T-cell (primary cell): ENCODE measurements around the gene RNF213. TPM values are rescaled to one million over a fixed set of nuclear protein-coding genes. Genes with fewer than 3 reads are reported as not detected.
A peak's percentile ranks its signal among the peaks of the same experiment; 100 is the strongest.

ENCODE experiments used
- ATAC-seq, 4 experiments: fragments of 200-7000 bp in 3 of 4; fragments of 150-1000 bp in 1 of 4; cut with Tn5 transposase; replicated peaks in 1 of 4; 1 replicate in 3 of 4; 2 replicates in 1 of 4; pipeline ENCODE4 v1.10.0; 2021; ENCODE audit warnings: moderate library complexity in 3 of 4, mild to moderate bottlenecking in 2 of 4, moderate number of reproducible peaks in 1 of 4
- CTCF ChIA-PET, 2 donors: fragments of 300-600 bp; sonication (Branson Sonifier 250); formaldehyde crosslinking; loops; one replicate each; lab custom pipeline; 2022; ENCODE audit warnings: antibody characterized with exemption in 2 of 2; lab: Charles Lee
- POLR2A ChIA-PET, 2 donors: fragments of 300-600 bp; sonication (Branson Sonifier 250); formaldehyde crosslinking; loops; one replicate each; lab custom pipeline; 2022; ENCODE audit warnings: antibody characterized with exemption in 2 of 2; lab: Charles Lee
- DNase-seq, 35 experiments: peaks; one replicate each; pipeline versions ENCODE4 v3.0.0 to v3.0.0-alpha.2; 2013 to 2023
- H3K27ac ChIP-seq: one replicate; pipeline ENCODE4 v1.5.1; 2013; ENCODE audit warnings: low read length
- H3K27me3 ChIP-seq, 2 experiments: replicated peaks in 1 of 2; 1 replicate in 1 of 2; 2 replicates in 1 of 2; pipeline versions ENCODE4 v1.6.1 to v1.7.0; 2013; ENCODE audit warnings: low read length in 1 of 2, mixed read lengths in 1 of 2; ENCODE audit not compliant: control insufficient read depth in 2 of 2, insufficient read depth in 2 of 2; ENCODE audit errors: extremely low read depth in 1 of 2
- H3K36me3 ChIP-seq, 2 donors: 1 replicate in 1 of 2; 2 replicates in 1 of 2; pipeline versions ENCODE4 v1.6.1 to v1.7.0; 2013; ENCODE audit warnings: low read length in 1 of 2; ENCODE audit not compliant: control insufficient read depth in 2 of 2, insufficient read depth in 1 of 2; ENCODE audit errors: extremely low read depth in 1 of 2
- H3K4me1 ChIP-seq, 2 experiments: 1 replicate in 1 of 2; 2 replicates in 1 of 2; pipeline versions ENCODE4 v1.6.1 to v1.7.0; 2013; ENCODE audit warnings: low read length in 2 of 2, mixed read lengths in 1 of 2; ENCODE audit not compliant: insufficient read depth in 2 of 2, control insufficient read depth in 1 of 2; ENCODE audit errors: extremely low read depth in 1 of 2
- H3K4me3 ChIP-seq, 2 donors: 1 replicate in 1 of 2; 2 replicates in 1 of 2; pipeline versions ENCODE4 v1.5.1 to v1.7.0; 2013; ENCODE audit warnings: mild to moderate bottlenecking in 2 of 2, low read length in 1 of 2, moderate library complexity in 1 of 2; ENCODE audit not compliant: control insufficient read depth in 1 of 2; ENCODE audit errors: extremely low read depth in 1 of 2
- H3K9me3 ChIP-seq: 2 replicates; pipeline ENCODE4 v1.7.0; 2013
- H3K27ac Mint-ChIP-seq, 2 donors: one replicate each; pipeline ENCODE4 v1.8.0; 2020 to 2021; ENCODE audit warnings: mild to moderate bottlenecking in 2 of 2, mixed read lengths in 2 of 2
- H3K27me3 Mint-ChIP-seq, 2 donors: one replicate each; pipeline ENCODE4 v1.8.0; 2021 to 2022; ENCODE audit warnings: mixed read lengths in 2 of 2
- H3K36me3 Mint-ChIP-seq: one replicate; pipeline ENCODE4 v1.8.0; 2021; ENCODE audit warnings: mixed read lengths
- H3K4me1 Mint-ChIP-seq, 3 donors: one replicate each; pipeline ENCODE4 v1.8.0; 2020 to 2022; ENCODE audit warnings: mixed read lengths in 3 of 3, mild to moderate bottlenecking in 1 of 3
- H3K4me3 Mint-ChIP-seq, 3 donors: one replicate each; pipeline ENCODE4 v1.8.0; 2020 to 2022; ENCODE audit warnings: mild to moderate bottlenecking in 3 of 3, mixed read lengths in 3 of 3, moderate library complexity in 3 of 3
- H3K9me3 Mint-ChIP-seq, 3 donors: one replicate each; pipeline ENCODE4 v1.8.0; 2020 to 2022; ENCODE audit warnings: mixed read lengths in 3 of 3
- WGBS: methylation state at CpG from one replicate; pipeline ENCODE4 v1.1.5; 2013; ENCODE audit warnings: missing lambda C conversion rate; ENCODE audit not compliant: insufficient coverage; 5-methylcytosine and 5-hydroxymethylcytosine counted together
- total RNA-seq, 35 experiments: library from RNA in 6 of 35; stranded (reverse) in 6 of 35; fragments of 120-200 nt in 1 of 35; gene quantifications; one replicate each; pipeline versions ENCODE4 v1.2.1 to v1.2.4 and lab custom pipeline; 2013 to 2026

RNF213 gene
- total RNA-seq, 5 donors from 2014 or later (not counting 1 experiment from before 2014, with no cell fraction given): 433 to 628 (median 590) TPM

- Histone ChIP-seq H3K36me3 (peaks cover 30 to 93% of the 10 kb centered on the region in 2 donors), H3K27me3 (no peaks in the 10 kb centered on the region), H3K4me1 (no peaks in the 10 kb centered on the region), H3K9me3 (no peaks in the 10 kb centered on the region), H3K4me3 (no peak overlapping the region), H3K27ac (no peak overlapping the region)
- CTCF ChIA-PET: interaction anchor here in 1 of 2 donors (0.6 kb wide), 1 partner anchor 444 kb away, joined by 8 read pairs; no protein-coding TSS in a partner anchor
- WGBS: 94% methylated on average over 8 of the region's 12 CpGs
- H3K27me3 Mint-ChIP-seq: no peaks in the 10 kb centered on the region
- peaks cover 53% of the 10 kb centered on the region for H3K36me3 Mint-ChIP-seq
- H3K4me3 Mint-ChIP-seq: peak overlapping the region in 1 of 3 donors; percentile 21
- DNase-seq: no peak
- H3K9me3 Mint-ChIP-seq: peaks cover 0 to 3% (median 2%) of the 10 kb centered on the region in 3 donors
- peak overlapping the region; percentile 25 to 55 for H3K27ac Mint-ChIP-seq
- ATAC-seq: no peak
- peaks cover 0 to 6% (median 3%) of the 10 kb centered on the region in 3 donors for H3K4me1 Mint-ChIP-seq
- POLR2A ChIA-PET: no interaction called here
Observed at GRCh38 chr17:80307994-80308691, 47.5 kb downstream of the RNF213 start.

- 98% methylated on average over 15 of the region's 16 CpGs for WGBS
- Histone ChIP-seq H3K4me1 (no peaks in the 10 kb centered on the region), H3K36me3 (peaks cover 32 to 90% of the 10 kb centered on the region in 2 donors), H3K4me3 (no peak overlapping the region), H3K9me3 (no peaks in the 10 kb centered on the region), H3K27me3 (no peaks in the 10 kb centered on the region), H3K27ac (no peak overlapping the region)
- POLR2A ChIA-PET: no interaction called here
- CTCF ChIA-PET: no interaction called here
- H3K27ac Mint-ChIP-seq: peak overlapping the region; percentile 25 to 55
- H3K4me1 Mint-ChIP-seq: peaks cover 0 to 6% (median 3%) of the 10 kb centered on the region in 3 donors
- no peak for DNase-seq
- no peak for ATAC-seq
- H3K27me3 Mint-ChIP-seq: no peaks in the 10 kb centered on the region
- H3K9me3 Mint-ChIP-seq: peaks cover 0 to 3% (median 0%) of the 10 kb centered on the region in 3 donors
- no peak overlapping the region for H3K4me3 Mint-ChIP-seq
- peaks cover 50% of the 10 kb centered on the region for H3K36me3 Mint-ChIP-seq
Observed at GRCh38 chr17:80308692-80309517, 48.3 kb downstream of the RNF213 start.

GRCh38 chr17:80311216-80311827 lies 50.7 kb downstream of the RNF213 start:
- no peaks in the 10 kb centered on the region for H3K27me3 ChIP-seq
- no peak overlapping the region for H3K4me3 ChIP-seq
- H3K27ac ChIP-seq: no peak overlapping the region
- DNase-seq (no peak), ATAC-seq (no peak)
- peaks cover 32 to 72% of the 10 kb centered on the region in 2 donors for H3K36me3 ChIP-seq
- POLR2A ChIA-PET: no interaction called here
- no peaks in the 10 kb centered on the region for H3K9me3 Mint-ChIP-seq
- CTCF ChIA-PET: interaction anchor here in 1 of 2 donors (0.6 kb wide), 1 partner anchor 112 kb away, joined by 4 read pairs; no protein-coding TSS in a partner anchor
- H3K36me3 Mint-ChIP-seq: peaks cover 43% of the 10 kb centered on the region
- no peak overlapping the region for H3K27ac Mint-ChIP-seq
- H3K4me3 Mint-ChIP-seq: no peak overlapping the region
- WGBS: over 99% methylated on average over 22 of the region's 22 CpGs
- no peaks in the 10 kb centered on the region for H3K4me1 ChIP-seq
- no peaks in the 10 kb centered on the region for H3K9me3 ChIP-seq
- peaks cover 2 to 15% (median 5%) of the 10 kb centered on the region in 3 donors for H3K4me1 Mint-ChIP-seq
- no peaks in the 10 kb centered on the region for H3K27me3 Mint-ChIP-seq

DNA sequence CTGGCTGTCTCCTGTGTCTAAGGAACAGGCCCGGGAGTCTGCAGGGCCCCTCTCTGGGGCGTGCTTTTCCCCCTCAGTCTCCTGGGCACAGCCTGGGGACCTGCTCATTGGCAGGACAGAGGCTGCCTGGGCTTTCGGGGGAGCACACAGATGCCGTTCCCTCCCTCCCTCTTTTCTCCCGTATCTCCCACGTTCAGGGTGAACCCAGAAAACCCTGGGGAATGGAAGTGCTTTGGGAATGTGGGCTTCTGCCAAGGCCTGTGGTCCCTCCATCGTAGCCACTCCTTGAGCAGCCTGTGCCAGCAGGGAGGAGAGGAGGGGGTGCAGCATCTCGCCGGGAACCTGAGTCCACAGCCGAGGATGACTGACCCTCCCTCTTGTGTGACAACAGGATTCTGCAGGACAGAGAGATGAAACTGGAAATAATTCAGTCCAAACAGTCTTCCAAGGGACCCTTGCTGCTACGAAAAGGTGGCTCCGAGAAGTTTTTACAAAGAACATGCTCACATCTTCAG lies 52.0 kb downstream of the RNF213 start:
- Histone ChIP-seq H3K27ac (no peak overlapping the region), H3K9me3 (no peaks in the 10 kb centered on the region), H3K4me1 (no peaks in the 10 kb centered on the region), H3K4me3 (no peak overlapping the region), H3K36me3 (peaks cover 39 to 77% of the 10 kb centered on the region in 2 donors), H3K27me3 (no peaks in the 10 kb centered on the region)
- peak overlapping the region in 1 of 2 donors; percentile 22 for H3K27ac Mint-ChIP-seq
- peaks cover 51% of the 10 kb centered on the region for H3K36me3 Mint-ChIP-seq
- ChIA-PET POLR2A (no interaction called here), CTCF (no interaction called here)
- no peak for ATAC-seq
- no peaks in the 10 kb centered on the region for H3K27me3 Mint-ChIP-seq
- H3K4me1 Mint-ChIP-seq: peaks cover 2 to 21% (median 5%) of the 10 kb centered on the region in 3 donors
- DNase-seq: no peak
- 100% methylated on average over 2 of the region's 12 CpGs for WGBS
- H3K4me3 Mint-ChIP-seq: no peak overlapping the region
- no peaks in the 10 kb centered on the region for H3K9me3 Mint-ChIP-seq

GRCh38 chr17:80313160-80313829 lies 52.6 kb downstream of the RNF213 start:
- peak overlapping the region in 1 of 2 donors; percentile 22 for H3K27ac Mint-ChIP-seq
- peaks cover 43 to 77% of the 10 kb centered on the region in 2 donors for H3K36me3 ChIP-seq
- no peaks in the 10 kb centered on the region for H3K27me3 ChIP-seq
- no peak overlapping the region for H3K4me3 Mint-ChIP-seq
- H3K9me3 Mint-ChIP-seq: no peaks in the 10 kb centered on the region
- DNase-seq (no peak), ATAC-seq (no peak)
- peaks cover 53% of the 10 kb centered on the region for H3K36me3 Mint-ChIP-seq
- ChIA-PET CTCF (no interaction called here), POLR2A (no interaction called here)
- H3K4me1 ChIP-seq: no peaks in the 10 kb centered on the region
- H3K27me3 Mint-ChIP-seq: no peaks in the 10 kb centered on the region
- no peaks in the 10 kb centered on the region for H3K9me3 ChIP-seq
- peaks cover 2 to 19% (median 5%) of the 10 kb centered on the region in 3 donors for H3K4me1 Mint-ChIP-seq
- H3K4me3 ChIP-seq: no peak overlapping the region
- no peak overlapping the region for H3K27ac ChIP-seq
- 90% methylated on average over 6 of the region's 6 CpGs for WGBS
